K562 (cell line): ENCODE data around the gene GATA5. TPM values are rescaled to one million over a fixed set of nuclear protein-coding genes. Genes with fewer than 3 reads are reported as not detected.

Experiments used
- ATAC-seq: fragments of 200-7000 bp; cut with Tn5 transposase; 3 replicates; pipeline ENCODE4 v1.9.1; 2020; ENCODE audit warnings: moderate library complexity
- BruUV-seq: library from RNA; stranded (reverse); fragments of 400-500 nt; replicated peaks from 2 replicates; lab custom pipeline; 2021; lab: Mats Ljungman, UMichigan
- CTCF ChIA-PET: fragments of 300-600 bp; formaldehyde crosslinking; extraction: SDS; loops from one replicate; lab custom pipeline; 2021; ENCODE audit warnings: low intra/inter-chr PET ratio; lab: Yijun Ruan, JAX
- POLR2A ChIA-PET: fragments of 300-600, 350-650 bp; sonication (Branson Sonifier 250); formaldehyde crosslinking; extraction: SDS; loops from one replicate; lab custom pipeline; 2021; ENCODE audit warnings: antibody characterized with exemption, inconsistent platforms; lab: Yijun Ruan, JAX
- DNase-seq, 4 experiments: peaks; one replicate each; pipeline versions ENCODE4 v3.0.0 to v3.0.0-alpha.2; 2011 to 2018; ENCODE audit warnings: low spot score in 3 of 4, mixed read lengths in 3 of 4; ENCODE audit errors: extremely low read depth in 1 of 4
- FAIRE-seq: peaks from 2 replicates; lab custom pipeline; 2011; peaks lifted over from hg19 to GRCh38; lab: Jason Lieb, UNC
- H2AFZ ChIP-seq: 2 replicates; pipeline ENCODE4 v1.6.0; 2011; ENCODE audit warnings: low read depth, low read length, control low read depth, inconsistent platforms
- H3K27ac ChIP-seq: fragments of 200-600 bp; 3 replicates; pipeline ENCODE4 v1.8.0; 2011; ENCODE audit warnings: low read depth, mild to moderate bottlenecking, control low read depth, inconsistent platforms, low read length, moderate library complexity, mixed read lengths; ENCODE audit errors: extremely low read depth
- H3K27me3 ChIP-seq, 2 experiments: fragments of 300-600 bp in 1 of 2; 2 replicates in 1 of 2; 3 replicates in 1 of 2; pipeline versions ENCODE4 v1.6.0 to v1.8.0; 2011; ENCODE audit warnings: inconsistent platforms in 2 of 2, low read length in 2 of 2, mild to moderate bottlenecking in 1 of 2, mixed read lengths in 1 of 2, moderate library complexity in 1 of 2; ENCODE audit not compliant: control insufficient read depth in 2 of 2, insufficient read depth in 2 of 2
- H3K36me3 ChIP-seq: fragments of 300-600 bp; 3 replicates; pipeline ENCODE4 v1.8.0; 2011; ENCODE audit warnings: mild to moderate bottlenecking, low read length, inconsistent platforms; ENCODE audit not compliant: control insufficient read depth, insufficient read depth
- H3K4me1 ChIP-seq, 2 experiments: fragments of 200-600 bp in 1 of 2; replicated peaks in 1 of 2; 2 replicates in 1 of 2; 3 replicates in 1 of 2; pipeline versions ENCODE4 v1.5.1 to v1.8.0; 2011; ENCODE audit warnings: inconsistent platforms in 2 of 2, low read length in 2 of 2, mild to moderate bottlenecking in 1 of 2, mixed read lengths in 1 of 2, moderate library complexity in 1 of 2; ENCODE audit not compliant: control insufficient read depth in 2 of 2, insufficient read depth in 2 of 2
- H3K4me2 ChIP-seq: 2 replicates; pipeline ENCODE4 v1.6.1; 2011; ENCODE audit warnings: low read length, control low read depth, inconsistent platforms, mixed read lengths; ENCODE audit not compliant: insufficient read depth
- H3K4me3 ChIP-seq: fragments of 200-600 bp; sonication (generic), shearing (Covaris generic); 2 replicates; pipeline ENCODE4 v1.5.1; 2016; ENCODE audit warnings: control low read depth, inconsistent platforms
- H3K79me2 ChIP-seq: fragments of 200-600 bp; 3 replicates; pipeline ENCODE4 v1.8.0; 2011; ENCODE audit warnings: low read length, inconsistent platforms; ENCODE audit not compliant: control insufficient read depth, insufficient read depth
- H3K9ac ChIP-seq, 2 experiments: 2 replicates each; pipeline versions ENCODE4 v1.6.0 to v1.6.1; 2011; ENCODE audit warnings: low read depth in 2 of 2, low read length in 2 of 2, control low read depth in 1 of 2, inconsistent platforms in 1 of 2, mild to moderate bottlenecking in 1 of 2, mixed read lengths in 1 of 2; ENCODE audit not compliant: insufficient read depth in 1 of 2
- H3K9me1 ChIP-seq: one replicate; pipeline ENCODE4 v1.6.0; 2011; ENCODE audit warnings: inconsistent platforms, mild to moderate bottlenecking, low read length, moderate library complexity; ENCODE audit not compliant: control insufficient read depth, insufficient read depth
- H3K9me3 ChIP-seq: replicated peaks from 2 replicates; pipeline ENCODE4 v1.5.1; 2011; ENCODE audit warnings: low read depth, low read length, inconsistent platforms; ENCODE audit not compliant: control insufficient read depth, insufficient read depth
- H4K20me1 ChIP-seq: replicated peaks from 2 replicates; pipeline ENCODE4 v1.6.1; 2011; ENCODE audit warnings: low read length, inconsistent platforms, mixed read lengths; ENCODE audit not compliant: control insufficient read depth, insufficient read depth
- CSDE1 ChIP-seq, 2 experiments: fragments of 450-650 bp; IDR thresholded peaks; 2 replicates each; pipeline ENCODE4 v1.6.1; 2016; ENCODE audit warnings: mild to moderate bottlenecking in 1 of 2
- GTF2B ChIP-seq: IDR thresholded peaks from 2 replicates; pipeline ENCODE4 v1.6.1; 2011; ENCODE audit not compliant: insufficient read length; ENCODE audit errors: extremely low read depth
- JUND ChIP-seq, 2 experiments: IDR thresholded peaks; 2 replicates in 1 of 2; 3 replicates in 1 of 2; pipeline ENCODE4 v1.6.1; 2011; ENCODE audit warnings: borderline replicate concordance in 2 of 2, low read depth in 2 of 2, low read length in 2 of 2, improper control_type of control experiment in 1 of 2, missing biosample characterization in 1 of 2, missing genetic modification characterization in 1 of 2, missing genetic modification reagents in 1 of 2
- MAZ ChIP-seq, 2 experiments: fragments of 450-650 bp in 1 of 2; sonication (generic) in 1 of 2; formaldehyde crosslinking; IDR thresholded peaks in 1 of 2; conservative IDR thresholded peaks in 1 of 2; 2 replicates each; pipeline versions ENCODE4 v1.4.0 to v1.5.0; 2020; ENCODE audit warnings: mild to moderate bottlenecking in 1 of 2, missing genetic modification reagents in 1 of 2
- MYNN ChIP-seq, 2 experiments: sonication (generic); formaldehyde crosslinking in 1 of 2; IDR thresholded peaks; 2 replicates each; pipeline versions ENCODE4 v1.5.0 to v1.6.1; 2016 to 2020; ENCODE audit warnings: antibody characterized with exemption in 1 of 2, missing genetic modification reagents in 1 of 2
- NR3C1 ChIP-seq: sonication (generic); formaldehyde crosslinking; IDR thresholded peaks from 2 replicates; pipeline ENCODE4 v1.8.1; 2022; ENCODE audit warnings: missing genetic modification reagents
- NRF1 ChIP-seq, 2 experiments: fragments of 450-650 bp; IDR thresholded peaks in 1 of 2; conservative IDR thresholded peaks in 1 of 2; 2 replicates each; pipeline ENCODE4 v1.6.1; 2014; ENCODE audit warnings: mild to moderate bottlenecking in 2 of 2
- VEZF1 ChIP-seq: fragments of 200-800 bp; sonication (Bioruptor generic); IDR thresholded peaks from 2 replicates; pipeline ENCODE4 v1.6.1; 2017; ENCODE audit warnings: missing genetic modification characterization, missing compliant biosample characterization
- ZFPM2 ChIP-seq: fragments of 250-450 bp; sonication (Bioruptor Pico); IDR thresholded peaks from 2 replicates; pipeline ENCODE4 v1.5.1; 2022; ENCODE audit warnings: mild to moderate bottlenecking
- ZNF263 ChIP-seq: sonication (generic); formaldehyde crosslinking; IDR thresholded peaks from 2 replicates; pipeline ENCODE4 v1.8.0; 2022; ENCODE audit warnings: mild to moderate bottlenecking, missing genetic modification reagents, borderline replicate concordance
- WGBS: fragments of 100-300 bp; shearing (Covaris generic); methylation state at CpG from one replicate; pipeline ENCODE4 v1.1.6; 2016; ENCODE audit warnings: low coverage, mixed read lengths; ENCODE audit not compliant: insufficient coverage; ENCODE audit errors: missing lambda C conversion rate; 5-methylcytosine and 5-hydroxymethylcytosine counted together
- in situ Hi-C: fragments of 300-500 bp; cut with MboI; formaldehyde crosslinking; loops from 4 replicates; pipeline ENCODE4 v1.15.0; 2018; ENCODE audit warnings: inconsistent platforms, mixed read lengths
- intact Hi-C: fragments of 100-400 bp; cut with micrococcal nuclease; formaldehyde crosslinking; loops from 2 replicates; pipeline ENCODE4 v1.14.2; 2022
- polyA plus RNA-seq, 8 experiments: library from polyadenylated mRNA; depleted of rRNA in 4 of 8; stranded (reverse) in 5 of 8; unstranded in 3 of 8; fragments of >200 nt; fragmentation: Nextera tagmentation in 2 of 8; fragmentation: Illumina TruSeq in 1 of 8; extraction: Ambion mirVana in 2 of 8; extraction: Trizol in 1 of 8; gene quantifications; 2 replicates each; pipeline versions ENCODE4 v1.2.1 to v1.2.3, GENCODE V29; 2011 to 2014; ENCODE audit warnings: inconsistent platforms in 1 of 8, missing spikeins in 1 of 8
- total RNA-seq, 7 experiments: library from RNA; depleted of rRNA in 6 of 7; stranded (reverse); fragments of >200 nt in 6 of 7; fragmentation: Illumina TruSeq in 2 of 7; extraction: Trizol in 2 of 7; gene quantifications; 2 replicates each; pipeline versions ENCODE4 v1.2.1 to v1.2.3, GENCODE V29; 2011 to 2021; ENCODE audit warnings: low replicate concordance in 1 of 7

Gene GATA5
- total and polyA plus RNA-seq, 9 of the 15 experiments (the other 6 are each of a cell fraction or from before 2014, with no cell fraction given), result 0.09 to 0.57 (median 0.20) TPM; not detected in 3

GRCh38 chr20:62489932-62490263 is 14.1 kb upstream of the GATA5 start:
- Histone ChIP-seq H3K36me3 (no peaks in the 10 kb centered on the region), H4K20me1 (no peaks in the 10 kb centered on the region), H3K4me3 (no peak overlapping the region), H3K4me2 (no peak overlapping the region), H3K9me3 (no peaks in the 10 kb centered on the region), H3K4me1 (peaks cover 61 to 87% of the 10 kb centered on the region in 2 experiments), H3K9ac (peak overlapping the region in 1 of 2 experiments; percentile 76; a peak in 1 of 4 replicates), H3K79me2 (no peaks in the 10 kb centered on the region), H3K27me3 (no peaks in the 10 kb centered on the region), H3K9me1 (no peaks in the 10 kb centered on the region), H2AFZ (no peak overlapping the region), H3K27ac (no peak overlapping the region)
- intact Hi-C loops (loop anchor here (5.0 to 10.0 kb wide), 2 partner anchors 83 to 185 kb away; partner anchors contain the start of genes ADRM1 and CABLES2), in situ Hi-C loops (loop anchor here (5.0 to 10.0 kb wide), 3 partner anchors 73 to 315 kb away; partner anchors contain the start of genes ADRM1 and OGFR)
- 0 out of 2 replicates have a peak, but pooled peaks have one; percentile 21 for TF ChIP-seq ZFPM2
- no peak for TF ChIP-seq NR3C1 (CRISPR knock-in tag)
- 69% methylated on average over 8 of the region's 8 CpGs for WGBS
- FAIRE-seq (no peak), DNase-seq (no peak), ATAC-seq (no peak)
- POLR2A ChIA-PET, result no interaction called here
- CTCF ChIA-PET, result no interaction called here
- BruUV-seq, result no TSS peak

- CTCF ChIA-PET, result no interaction called here
- TF ChIP-seq MYNN (IDR thresholded peaks at IDR 0.05), result 0 out of 2 replicates have a peak, but pooled peaks have one; percentile 10
- no peak for TF ChIP-seq MYNN (CRISPR knock-in tag; IDR thresholded peaks at IDR 0.05)
- TF ChIP-seq CSDE1 (IDR thresholded peaks at IDR 0.05), result no peak
- peak in 1 of 2 experiments; percentile 25; a peak in 2 of 4 replicates for TF ChIP-seq NRF1 (conservative IDR thresholded peaks at IDR 0.05 in 1 of 2, IDR thresholded peaks at IDR 0.05 in 1 of 2)
- 0 out of 4 replicates have a peak, but pooled peaks of 1 of the 2 experiments have one; percentile 21 for TF ChIP-seq MAZ (CRISPR knock-in tag; conservative IDR thresholded peaks at IDR 0.05 in 1 of 2, IDR thresholded peaks at IDR 0.05 in 1 of 2)
- TF ChIP-seq VEZF1 (CRISPR knock-in tag), result 0 out of 2 replicates have a peak, but pooled peaks have one; percentile 20
- peak; percentile 68 for TF ChIP-seq JUND (IDR thresholded peaks at IDR 0.05; ENCODE audit: borderline replicate concordance, low read depth, low read length)
- TF ChIP-seq JUND (tag; IDR thresholded peaks at IDR 0.05; ENCODE audit: borderline replicate concordance, low read depth, low read length), result peak; percentile 40; the same call in 2 of the 3 replicates
- no peak for TF ChIP-seq GTF2B
- TF ChIP-seq ZNF263 (CRISPR knock-in tag), result peak; percentile 98
Observed at GRCh38 chr20:62489186-62489931, 13.6 kb upstream of the GATA5 start.

More at GRCh38 chr20:62489186-62489931, 13.6 kb upstream of the GATA5 start:
- peak; percentile 76 for FAIRE-seq
- no peaks in the 10 kb centered on the region for H3K27me3 ChIP-seq
- no peak overlapping the region for H3K4me3 ChIP-seq
- no peaks in the 10 kb centered on the region for H3K79me2 ChIP-seq
- POLR2A ChIA-PET, result no interaction called here
- H4K20me1 ChIP-seq, result no peaks in the 10 kb centered on the region
- no peak overlapping the region; the same call in 2 of the 3 replicates for H3K27ac ChIP-seq
- in situ Hi-C loops, result no loop called here
- H3K36me3 ChIP-seq, result no peaks in the 10 kb centered on the region
- no peaks in the 10 kb centered on the region for H3K9me3 ChIP-seq
- peak overlapping the region; percentile 59; the same call in 1 of the 2 replicates for H2AFZ ChIP-seq
- WGBS, result 27% methylated on average over 15 of the region's 18 CpGs
- DNase-seq, result peak; percentile 53 to 65 (median 63)
- no peaks in the 10 kb centered on the region for H3K9me1 ChIP-seq
- H3K4me1 ChIP-seq, result peaks cover 61 to 87% of the 10 kb centered on the region in 2 experiments
- intact Hi-C loops, result loop anchor here (5.0 kb wide), 1 partner anchor 82 kb away; the partner anchor contains the start of gene CABLES2
- BruUV-seq, result no TSS peak
- peak; percentile 4; the same call in 1 of the 3 replicates for ATAC-seq
- H3K4me2 ChIP-seq, result no peak overlapping the region
- H3K9ac ChIP-seq, result peak overlapping the region in 1 of 2 experiments; percentile 76; a peak in 2 of 4 replicates
